Upper lobe of left lung (tissue), 4 donors: ENCODE results near the gene IL6ST.
"Not testable (repeated sequence)": the region's sequence is repeated elsewhere in the genome, so short reads cannot be mapped to it uniquely, and the experiment has no call there.

ENCODE experiments used
- EP300 ChIP-seq, 4 donors: sonication (generic); formaldehyde crosslinking; IDR thresholded peaks; one replicate each; pipeline ENCODE4 v1.5.1; 2017; ENCODE audit warnings: antibody characterized with exemption in 4 of 4, control low read depth in 2 of 4
- POLR2A ChIP-seq, 4 donors: fragments of 450-650 bp; IDR thresholded peaks; one replicate each; pipeline ENCODE4 v1.5.1; 2016 to 2017; ENCODE audit warnings: antibody characterized with exemption in 4 of 4, mild to moderate bottlenecking in 2 of 4
- POLR2AphosphoS5 ChIP-seq, 2 donors: sonication (generic); formaldehyde crosslinking; IDR thresholded peaks; one replicate each; pipeline ENCODE4 v1.5.1; 2017; ENCODE audit warnings: antibody characterized with exemption in 2 of 2
- TF ChIP-seq, protein P1 (sequence below), 6 experiments: fragments of 450-650 bp in 4 of 6; fragments of 200-600 bp in 2 of 6; sonication (generic) in 2 of 6; IDR thresholded peaks; one replicate each; pipeline ENCODE4 v1.5.1; 2016 to 2019; ENCODE audit warnings: antibody characterized with exemption in 6 of 6

- TF ChIP-seq, protein P1, sequence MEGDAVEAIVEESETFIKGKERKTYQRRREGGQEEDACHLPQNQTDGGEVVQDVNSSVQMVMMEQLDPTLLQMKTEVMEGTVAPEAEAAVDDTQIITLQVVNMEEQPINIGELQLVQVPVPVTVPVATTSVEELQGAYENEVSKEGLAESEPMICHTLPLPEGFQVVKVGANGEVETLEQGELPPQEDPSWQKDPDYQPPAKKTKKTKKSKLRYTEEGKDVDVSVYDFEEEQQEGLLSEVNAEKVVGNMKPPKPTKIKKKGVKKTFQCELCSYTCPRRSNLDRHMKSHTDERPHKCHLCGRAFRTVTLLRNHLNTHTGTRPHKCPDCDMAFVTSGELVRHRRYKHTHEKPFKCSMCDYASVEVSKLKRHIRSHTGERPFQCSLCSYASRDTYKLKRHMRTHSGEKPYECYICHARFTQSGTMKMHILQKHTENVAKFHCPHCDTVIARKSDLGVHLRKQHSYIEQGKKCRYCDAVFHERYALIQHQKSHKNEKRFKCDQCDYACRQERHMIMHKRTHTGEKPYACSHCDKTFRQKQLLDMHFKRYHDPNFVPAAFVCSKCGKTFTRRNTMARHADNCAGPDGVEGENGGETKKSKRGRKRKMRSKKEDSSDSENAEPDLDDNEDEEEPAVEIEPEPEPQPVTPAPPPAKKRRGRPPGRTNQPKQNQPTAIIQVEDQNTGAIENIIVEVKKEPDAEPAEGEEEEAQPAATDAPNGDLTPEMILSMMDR (IDR thresholded peaks at IDR 0.05): not testable (repeated sequence)
- not testable (repeated sequence) for TF ChIP-seq EP300, POLR2AphosphoS5, POLR2A (IDR thresholded peaks at IDR 0.05)
Observed at GRCh38 chr5:55937598-55937997, 57.2 kb downstream of the IL6ST start.
